Measurements from ENCODE around the gene ZDHHC14. TPM values are rescaled to one million over a fixed set of nuclear protein-coding genes. Genes with fewer than 3 reads are reported as not detected.
A peak's percentile ranks its signal among the peaks of the same experiment; 100 is the strongest.

Gene ZDHHC14
- total RNA-seq, 3 donors from 2014 or later, result 4.8 to 9.8 (median 8.5) TPM

DNA sequence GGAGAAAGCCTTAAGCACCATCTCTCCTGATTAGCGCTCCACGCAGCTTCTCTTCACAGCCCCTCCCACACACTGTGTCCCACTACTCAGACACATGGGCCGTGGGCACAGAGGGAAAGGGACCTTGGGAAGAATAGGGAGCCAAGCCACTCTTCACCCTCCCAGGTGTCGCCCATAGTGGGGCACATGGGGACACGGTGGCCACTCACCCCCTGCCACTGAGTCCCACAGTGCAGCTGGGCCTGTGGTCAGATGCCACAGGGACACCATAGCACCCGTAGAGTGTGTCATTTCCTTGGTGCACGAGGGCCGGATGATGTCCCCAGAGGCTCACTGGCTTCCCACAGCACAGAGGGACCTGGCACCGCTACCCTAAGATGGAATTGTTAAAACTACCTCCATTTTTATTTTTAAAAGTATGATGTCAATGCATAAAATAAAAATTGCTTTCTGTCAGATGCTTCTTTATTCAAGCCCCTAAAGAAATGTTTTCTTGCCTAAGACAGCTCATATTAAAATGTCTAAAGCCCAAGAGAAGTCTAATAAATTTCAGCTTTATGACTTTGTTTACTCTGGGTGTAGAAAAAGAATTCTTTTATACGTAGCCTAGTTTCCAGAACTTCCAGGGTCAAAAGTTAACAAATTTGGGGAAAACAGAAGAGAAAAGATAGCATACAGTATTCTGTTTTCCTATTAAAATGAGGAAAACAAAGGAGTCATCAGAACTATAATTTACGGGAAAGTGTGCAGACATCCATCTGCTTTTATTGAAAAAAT lies 251.0 kb downstream of the ZDHHC14 start:
- intact Hi-C loops (cut with DNase I; ENCODE audit: low total_unique reads), result no loop called here
- DNase-seq (ENCODE audit: low spot score in 2 of 2), result no peak
- no peaks in the 10 kb centered on the region for H3K27me3 ChIP-seq
- no peak overlapping the region for H3K4me3 ChIP-seq
- H3K9me3 ChIP-seq, result no peaks in the 10 kb centered on the region
- H3K36me3 ChIP-seq, result no peaks in the 10 kb centered on the region
- peak overlapping the region in 1 of 2 donors; percentile 34 for H3K27ac ChIP-seq
- TF ChIP-seq, protein P1, sequence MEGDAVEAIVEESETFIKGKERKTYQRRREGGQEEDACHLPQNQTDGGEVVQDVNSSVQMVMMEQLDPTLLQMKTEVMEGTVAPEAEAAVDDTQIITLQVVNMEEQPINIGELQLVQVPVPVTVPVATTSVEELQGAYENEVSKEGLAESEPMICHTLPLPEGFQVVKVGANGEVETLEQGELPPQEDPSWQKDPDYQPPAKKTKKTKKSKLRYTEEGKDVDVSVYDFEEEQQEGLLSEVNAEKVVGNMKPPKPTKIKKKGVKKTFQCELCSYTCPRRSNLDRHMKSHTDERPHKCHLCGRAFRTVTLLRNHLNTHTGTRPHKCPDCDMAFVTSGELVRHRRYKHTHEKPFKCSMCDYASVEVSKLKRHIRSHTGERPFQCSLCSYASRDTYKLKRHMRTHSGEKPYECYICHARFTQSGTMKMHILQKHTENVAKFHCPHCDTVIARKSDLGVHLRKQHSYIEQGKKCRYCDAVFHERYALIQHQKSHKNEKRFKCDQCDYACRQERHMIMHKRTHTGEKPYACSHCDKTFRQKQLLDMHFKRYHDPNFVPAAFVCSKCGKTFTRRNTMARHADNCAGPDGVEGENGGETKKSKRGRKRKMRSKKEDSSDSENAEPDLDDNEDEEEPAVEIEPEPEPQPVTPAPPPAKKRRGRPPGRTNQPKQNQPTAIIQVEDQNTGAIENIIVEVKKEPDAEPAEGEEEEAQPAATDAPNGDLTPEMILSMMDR (IDR thresholded peaks at IDR 0.05), result no peak
- TF ChIP-seq POLR2AphosphoS5 (IDR thresholded peaks at IDR 0.05), result no peak
- no peak for TF ChIP-seq POLR2A (IDR thresholded peaks at IDR 0.05)
- H3K4me1 ChIP-seq, result no peaks in the 10 kb centered on the region

- Histone ChIP-seq H3K27me3 (no peaks in the 10 kb centered on the region), H3K36me3 (no peaks in the 10 kb centered on the region), H3K4me3 (no peak overlapping the region), H3K27ac (no peak overlapping the region), H3K9me3 (no peaks in the 10 kb centered on the region), H3K4me1 (no peaks in the 10 kb centered on the region)
- TF ChIP-seq, protein P1 (IDR thresholded peaks at IDR 0.05), result no peak
- TF ChIP-seq POLR2A (IDR thresholded peaks at IDR 0.05), result no peak
- no peak for TF ChIP-seq POLR2AphosphoS5 (IDR thresholded peaks at IDR 0.05)
- no peak for DNase-seq (ENCODE audit: low spot score in 2 of 2)
- intact Hi-C loops (cut with DNase I; ENCODE audit: low total_unique reads), result no loop called here
Measured at GRCh38 chr6:157632821-157633220, 251.8 kb downstream of the ZDHHC14 start.

GRCh38 chr6:157634546-157634945 lies 253.6 kb downstream of the ZDHHC14 start:
- no peaks in the 10 kb centered on the region for H3K36me3 ChIP-seq
- peak overlapping the region in 1 of 2 donors; percentile 40 for H3K27ac ChIP-seq
- no peaks in the 10 kb centered on the region for H3K4me1 ChIP-seq
- H3K4me3 ChIP-seq, result no peak overlapping the region
- TF ChIP-seq POLR2A (IDR thresholded peaks at IDR 0.05) (no peak), POLR2AphosphoS5 (IDR thresholded peaks at IDR 0.05) (no peak)
- TF ChIP-seq, protein P1 (IDR thresholded peaks at IDR 0.05), result no peak
- no peak for DNase-seq (ENCODE audit: low spot score in 2 of 2)
- H3K27me3 ChIP-seq, result no peaks in the 10 kb centered on the region
- no peaks in the 10 kb centered on the region for H3K9me3 ChIP-seq
- intact Hi-C loops (cut with DNase I; ENCODE audit: low total_unique reads), result no loop called here

- TF ChIP-seq POLR2A (IDR thresholded peaks at IDR 0.05), result no peak
- TF ChIP-seq, protein P1 (IDR thresholded peaks at IDR 0.05), result no peak
- no peak for TF ChIP-seq POLR2AphosphoS5 (IDR thresholded peaks at IDR 0.05)
- DNase-seq (ENCODE audit: low spot score in 2 of 2), result no peak
- Histone ChIP-seq H3K4me1 (no peaks in the 10 kb centered on the region), H3K36me3 (no peaks in the 10 kb centered on the region), H3K27me3 (no peaks in the 10 kb centered on the region), H3K4me3 (no peak overlapping the region), H3K27ac (no peak overlapping the region), H3K9me3 (no peaks in the 10 kb centered on the region)
- intact Hi-C loops (cut with DNase I; ENCODE audit: low total_unique reads), result no loop called here
Measured at GRCh38 chr6:157635388-157636244, 254.6 kb downstream of the ZDHHC14 start.

DNA sequence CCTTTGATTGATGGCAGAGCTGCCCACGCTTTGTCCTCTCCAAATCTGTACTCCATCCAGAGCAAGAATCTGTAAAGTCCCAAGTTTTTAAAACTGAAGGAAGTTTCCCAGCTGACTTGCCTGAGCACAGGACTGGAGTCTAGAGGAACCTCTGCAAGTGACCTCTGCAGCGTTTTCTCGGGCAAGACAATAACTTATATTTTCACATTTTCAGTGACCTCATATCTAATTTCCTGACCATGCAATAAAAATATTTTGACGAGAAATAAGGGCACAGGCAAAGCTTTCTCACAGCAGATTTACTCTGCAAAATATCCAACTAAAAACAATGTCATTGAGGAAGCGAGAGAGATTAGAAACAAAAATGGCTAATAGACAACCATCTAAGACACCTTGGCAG lies 256.5 kb downstream of the ZDHHC14 start:
- TF ChIP-seq, protein P1 (IDR thresholded peaks at IDR 0.05), result no peak
- TF ChIP-seq POLR2AphosphoS5 (IDR thresholded peaks at IDR 0.05) (no peak), POLR2A (IDR thresholded peaks at IDR 0.05) (no peak)
- H3K36me3 ChIP-seq, result no peaks in the 10 kb centered on the region
- no peaks in the 10 kb centered on the region for H3K9me3 ChIP-seq
- H3K4me3 ChIP-seq, result no peak overlapping the region
- H3K27ac ChIP-seq, result no peak overlapping the region
- H3K4me1 ChIP-seq, result no peaks in the 10 kb centered on the region
- intact Hi-C loops (cut with DNase I; ENCODE audit: low total_unique reads), result no loop called here
- no peak for DNase-seq (ENCODE audit: low spot score in 2 of 2)
- H3K27me3 ChIP-seq, result no peaks in the 10 kb centered on the region
